SK-N-MC (cell line): ENCODE data around the gene ESF1.

ENCODE experiments used
- DNase-seq: peaks from one replicate; pipeline ENCODE4 v3.0.0-alpha.2; 2011; ENCODE audit warnings: low read depth, low spot score
- H3K27ac ChIP-seq: fragments of 200-600 bp; sonication (generic); 2 replicates; pipeline ENCODE4 v1.5.1; 2016; ENCODE audit warnings: mixed run types
- H3K36me3 ChIP-seq: fragments of 200-600 bp; sonication (generic); 2 replicates; pipeline ENCODE4 v1.6.1; 2017; ENCODE audit warnings: antibody characterized with exemption, low read length, mixed read lengths; ENCODE audit not compliant: insufficient read depth
- H3K4me3 ChIP-seq: fragments of 200-600 bp; sonication (generic); 2 replicates; pipeline ENCODE4 v1.5.1; 2016
- H3K9ac ChIP-seq: fragments of 200-600 bp; sonication (generic); 2 replicates; pipeline ENCODE4 v1.8.0; 2017; ENCODE audit warnings: mixed run types, mixed read lengths; ENCODE audit not compliant: insufficient read length
- H3K9me3 ChIP-seq: fragments of 200-600 bp; sonication (generic); 2 replicates; pipeline ENCODE4 v1.6.1; 2017; ENCODE audit warnings: low read depth, mild to moderate bottlenecking, antibody characterized with exemption, low read length, moderate library complexity, mixed read lengths
- EZH2 ChIP-seq: fragments of 200-600 bp; sonication (generic); IDR thresholded peaks from one replicate; pipeline ENCODE4 v1.6.1; 2017; ENCODE audit warnings: antibody characterized with exemption
- FOXP2 ChIP-seq: optimal IDR thresholded peaks from 2 replicates; pipeline ENCODE3; 2011; ENCODE audit warnings: mild to moderate bottlenecking, moderate library complexity; ENCODE audit not compliant: insufficient read depth; ENCODE audit errors: extremely low read length, control extremely low read depth
- POLR2AphosphoS5 ChIP-seq: IDR thresholded peaks from 2 replicates; pipeline ENCODE4 v1.6.1; 2012; ENCODE audit warnings: mild to moderate bottlenecking, low read depth, low read length, borderline replicate concordance

The ESF1 gene

DNA sequence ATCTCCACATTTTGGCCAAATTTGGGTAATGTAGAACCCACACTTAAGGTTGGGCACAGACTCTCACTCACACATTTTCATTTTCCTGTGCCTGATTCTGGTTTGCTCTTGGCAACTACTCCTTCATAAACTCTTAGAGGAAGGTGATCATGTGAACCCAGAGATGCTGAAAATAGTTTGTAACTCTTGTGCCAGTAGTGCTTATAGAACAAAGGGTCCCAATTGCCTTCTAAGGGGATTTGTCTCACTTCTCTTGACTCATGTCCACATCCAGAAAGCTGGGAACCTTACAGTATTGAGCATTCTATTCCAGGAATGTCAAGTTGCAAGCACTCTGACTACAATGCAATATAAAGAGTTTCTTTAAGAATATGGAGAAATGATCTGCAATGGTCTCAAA lies 84.0 kb downstream of the ESF1 start:
- no peak overlapping the region for H3K4me3 ChIP-seq
- no peak overlapping the region for H3K27ac ChIP-seq
- no peak for DNase-seq
- H3K9ac ChIP-seq: no peak overlapping the region
- no peak for TF ChIP-seq FOXP2
- no peak for TF ChIP-seq EZH2
- TF ChIP-seq POLR2AphosphoS5: no peak
- H3K9me3 ChIP-seq: no peaks in the 10 kb centered on the region
- no peaks in the 10 kb centered on the region for H3K36me3 ChIP-seq

- Histone ChIP-seq H3K36me3 (no peaks in the 10 kb centered on the region), H3K9me3 (no peaks in the 10 kb centered on the region), H3K27ac (no peak overlapping the region), H3K4me3 (no peak overlapping the region), H3K9ac (no peak overlapping the region)
- no peak for TF ChIP-seq EZH2
- no peak for TF ChIP-seq POLR2AphosphoS5
- TF ChIP-seq FOXP2: no peak
- DNase-seq: no peak
Observed at GRCh38 chr20:13694420-13695150, 90.1 kb downstream of the ESF1 start.

DNA sequence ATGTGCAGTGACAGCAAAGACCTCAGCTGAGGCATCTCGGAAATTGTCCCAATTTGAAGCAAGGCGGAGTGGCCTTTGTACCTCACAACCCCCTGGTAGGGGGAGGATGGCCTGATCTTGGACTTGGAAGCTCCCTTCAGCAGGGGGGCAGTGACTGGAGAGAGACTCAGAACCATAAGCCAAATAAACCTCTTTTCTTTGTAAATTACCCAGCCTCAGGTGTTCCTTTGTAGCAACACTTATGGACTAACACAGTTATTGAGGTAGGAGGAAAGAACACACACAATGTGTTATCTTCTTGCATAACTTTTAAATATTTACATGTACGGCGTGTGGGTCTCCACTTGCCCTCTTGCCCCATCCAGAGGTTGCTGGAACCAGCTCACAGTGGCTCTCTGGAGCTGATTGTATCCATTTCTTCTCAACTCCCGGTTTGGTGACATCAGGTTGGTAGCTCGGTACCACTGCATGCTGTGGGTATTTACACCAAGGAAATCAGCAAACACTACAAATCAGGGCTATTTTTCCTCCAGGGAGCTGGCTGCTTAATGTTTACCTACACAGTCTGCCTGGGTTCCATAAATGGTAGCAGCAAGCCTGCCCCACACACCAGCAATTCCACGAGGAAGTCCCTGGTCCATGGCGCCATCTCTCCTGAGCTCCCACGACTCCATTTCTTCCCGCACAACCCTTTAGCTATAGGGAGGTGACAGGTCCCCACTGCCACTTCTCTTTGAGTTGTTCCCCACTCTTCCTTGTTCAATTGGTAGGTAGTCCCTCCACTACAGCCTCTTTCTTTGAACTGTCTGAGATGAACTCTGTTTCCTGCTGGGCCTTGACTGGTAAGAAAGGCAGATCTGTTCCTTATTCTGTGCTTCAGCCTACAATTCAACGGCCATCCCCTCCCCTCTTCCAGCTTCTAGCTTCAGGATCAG lies 91.7 kb downstream of the ESF1 start:
- Histone ChIP-seq H3K9me3 (no peaks in the 10 kb centered on the region), H3K27ac (no peak overlapping the region), H3K36me3 (no peaks in the 10 kb centered on the region), H3K4me3 (no peak overlapping the region), H3K9ac (no peak overlapping the region)
- TF ChIP-seq EZH2: no peak
- no peak for TF ChIP-seq FOXP2
- no peak for TF ChIP-seq POLR2AphosphoS5
- DNase-seq: no peak

- Histone ChIP-seq H3K9ac (no peak overlapping the region), H3K27ac (no peak overlapping the region), H3K4me3 (no peak overlapping the region), H3K9me3 (no peaks in the 10 kb centered on the region), H3K36me3 (no peaks in the 10 kb centered on the region)
- no peak for TF ChIP-seq EZH2
- TF ChIP-seq POLR2AphosphoS5: no peak
- TF ChIP-seq FOXP2: no peak
- no peak for DNase-seq
Observed at GRCh38 chr20:13690943-13691342, 93.8 kb downstream of the ESF1 start.

DNA sequence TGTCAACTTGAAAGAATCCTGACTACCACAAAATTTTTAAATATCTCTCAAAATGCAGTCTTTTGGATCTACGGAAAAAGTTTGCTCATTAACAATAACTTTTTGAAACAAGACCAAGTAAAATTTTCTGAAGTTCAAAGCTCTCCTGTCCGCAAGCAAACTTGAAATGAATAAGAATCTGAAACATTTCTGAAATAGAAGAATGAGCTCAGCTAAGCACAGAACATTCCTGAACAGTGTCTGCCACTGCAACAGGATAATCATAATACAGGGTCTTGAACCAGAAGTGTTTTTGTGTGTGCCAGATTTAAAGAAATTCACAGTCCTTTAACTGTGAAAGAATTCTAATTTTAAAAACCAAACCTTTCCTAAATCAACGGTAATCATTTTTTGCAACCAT lies 96.9 kb downstream of the ESF1 start:
- no peak overlapping the region for H3K4me3 ChIP-seq
- no peak for DNase-seq

DNA sequence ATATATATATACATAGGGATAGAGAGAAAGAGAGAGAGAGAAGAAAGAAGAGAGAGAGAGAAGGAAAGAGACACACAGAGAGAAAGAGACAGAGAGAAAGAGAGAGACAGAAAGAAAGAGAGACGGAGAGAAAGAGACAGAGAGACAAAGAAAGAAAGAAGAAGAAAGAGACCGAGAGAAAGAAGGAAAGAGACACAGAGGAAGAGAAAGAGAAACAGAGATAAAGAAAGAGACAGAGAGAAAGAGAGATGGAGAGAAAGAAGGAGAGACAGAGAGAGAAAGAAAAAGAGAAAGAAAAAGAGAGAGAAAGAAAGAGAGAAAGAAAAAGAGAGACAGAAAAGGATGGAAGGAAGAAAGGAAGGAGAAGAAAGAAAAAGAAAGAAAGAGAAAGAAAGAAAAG lies 99.1 kb downstream of the ESF1 start:
- Histone ChIP-seq H3K27ac (no peak overlapping the region), H3K36me3 (no peaks in the 10 kb centered on the region), H3K9ac (no peak overlapping the region), H3K9me3 (no peaks in the 10 kb centered on the region), H3K4me3 (no peak overlapping the region)
- no peak for TF ChIP-seq EZH2
- TF ChIP-seq POLR2AphosphoS5: no peak
- no peak for TF ChIP-seq FOXP2
- no peak for DNase-seq

More for the DNA sequence above, 96.9 kb downstream of the ESF1 start:
- no peaks in the 10 kb centered on the region for H3K9me3 ChIP-seq
- TF ChIP-seq FOXP2: no peak
- TF ChIP-seq EZH2: no peak
- no peak for TF ChIP-seq POLR2AphosphoS5
- H3K36me3 ChIP-seq: no peaks in the 10 kb centered on the region
- H3K9ac ChIP-seq: no peak overlapping the region
- no peak overlapping the region for H3K27ac ChIP-seq

GRCh38 chr20:13684566-13685222 lies 100.0 kb downstream of the ESF1 start:
- Histone ChIP-seq H3K9me3 (no peaks in the 10 kb centered on the region), H3K4me3 (no peak overlapping the region), H3K36me3 (no peaks in the 10 kb centered on the region), H3K27ac (no peak overlapping the region), H3K9ac (no peak overlapping the region)
- TF ChIP-seq POLR2AphosphoS5 (no peak), FOXP2 (no peak), EZH2 (no peak)
- DNase-seq: no peak

DNA sequence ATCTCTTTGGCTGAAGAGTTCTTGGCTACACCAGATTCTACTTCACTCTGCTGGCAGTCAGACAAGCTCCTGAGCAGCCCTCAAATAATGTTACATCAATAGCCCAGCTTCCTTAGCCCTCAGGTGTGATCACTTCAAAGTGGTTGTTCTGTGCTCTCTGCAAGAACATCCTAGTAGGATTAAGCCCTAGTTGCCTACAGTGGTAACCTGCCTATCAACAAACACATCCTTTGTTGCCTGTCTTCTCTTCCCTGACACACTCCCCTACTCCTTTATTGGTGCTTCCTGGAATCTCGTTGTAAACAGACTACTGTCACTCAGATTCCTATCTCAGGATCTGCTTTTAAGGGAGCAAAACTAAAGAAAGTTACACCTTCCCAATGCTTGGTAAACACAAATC lies 100.9 kb downstream of the ESF1 start:
- no peak overlapping the region for H3K9ac ChIP-seq
- no peak overlapping the region for H3K4me3 ChIP-seq
- H3K36me3 ChIP-seq: no peaks in the 10 kb centered on the region
- TF ChIP-seq POLR2AphosphoS5 (no peak), FOXP2 (no peak), EZH2 (no peak)
- H3K27ac ChIP-seq: no peak overlapping the region
- no peaks in the 10 kb centered on the region for H3K9me3 ChIP-seq
- DNase-seq: no peak
